Measurements from ENCODE around the gene PSEN2.

DNA sequence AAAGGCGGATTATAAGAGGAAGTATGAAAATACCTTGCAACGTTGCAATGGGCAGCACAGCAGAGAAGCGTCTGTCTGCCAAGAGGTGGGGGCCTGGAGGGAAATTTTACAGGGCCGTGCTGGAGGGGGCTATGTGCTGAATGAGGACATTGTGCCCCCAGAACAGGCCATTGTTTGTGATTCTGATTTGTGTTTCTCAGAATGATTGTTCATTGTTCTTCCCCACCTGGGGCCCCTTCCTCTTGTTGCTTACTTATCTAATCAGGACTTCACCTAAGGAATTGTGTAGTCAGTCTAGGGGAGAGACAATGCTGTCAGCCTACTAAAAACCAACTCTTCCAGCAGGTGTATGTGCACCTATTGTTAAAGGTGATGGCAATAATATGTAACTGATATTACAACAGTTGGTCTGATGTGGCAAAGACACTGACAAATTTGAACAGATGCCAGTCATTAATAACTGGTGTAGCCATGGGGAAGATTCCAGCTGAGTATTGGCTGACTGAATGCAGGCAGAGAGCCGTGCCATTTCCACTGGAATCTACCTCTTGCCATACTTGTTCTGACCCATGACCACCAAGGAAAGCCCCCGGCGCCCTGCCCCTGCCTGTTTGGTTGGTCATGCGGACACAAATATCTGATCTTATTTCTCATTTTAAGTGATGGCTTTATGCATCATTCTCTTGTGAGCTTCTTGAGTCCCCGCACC is 45.2 kb upstream of the PSEN2 start:
- no peak for TF ChIP-seq POLR2A (IDR thresholded peaks at IDR 0.05)
- TF ChIP-seq, protein P1, sequence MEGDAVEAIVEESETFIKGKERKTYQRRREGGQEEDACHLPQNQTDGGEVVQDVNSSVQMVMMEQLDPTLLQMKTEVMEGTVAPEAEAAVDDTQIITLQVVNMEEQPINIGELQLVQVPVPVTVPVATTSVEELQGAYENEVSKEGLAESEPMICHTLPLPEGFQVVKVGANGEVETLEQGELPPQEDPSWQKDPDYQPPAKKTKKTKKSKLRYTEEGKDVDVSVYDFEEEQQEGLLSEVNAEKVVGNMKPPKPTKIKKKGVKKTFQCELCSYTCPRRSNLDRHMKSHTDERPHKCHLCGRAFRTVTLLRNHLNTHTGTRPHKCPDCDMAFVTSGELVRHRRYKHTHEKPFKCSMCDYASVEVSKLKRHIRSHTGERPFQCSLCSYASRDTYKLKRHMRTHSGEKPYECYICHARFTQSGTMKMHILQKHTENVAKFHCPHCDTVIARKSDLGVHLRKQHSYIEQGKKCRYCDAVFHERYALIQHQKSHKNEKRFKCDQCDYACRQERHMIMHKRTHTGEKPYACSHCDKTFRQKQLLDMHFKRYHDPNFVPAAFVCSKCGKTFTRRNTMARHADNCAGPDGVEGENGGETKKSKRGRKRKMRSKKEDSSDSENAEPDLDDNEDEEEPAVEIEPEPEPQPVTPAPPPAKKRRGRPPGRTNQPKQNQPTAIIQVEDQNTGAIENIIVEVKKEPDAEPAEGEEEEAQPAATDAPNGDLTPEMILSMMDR (IDR thresholded peaks at IDR 0.05): no peak

Data from adrenal gland (tissue), 5 donors.